Stimulated activated CD4-positive, alpha-beta T cell treated with anti-CD3 and anti-CD28 coated beads, Interleukin-15, amount 100 ng/mL, for 24 hours (primary cell): Measurements from ENCODE around the gene C2orf72.
"Not testable (repeated sequence)": the region's sequence is repeated elsewhere in the genome, so short reads cannot be mapped to it uniquely, and the experiment has no call there.

Experiments
- DNase-seq: peaks from one replicate; pipeline ENCODE4 v3.0.0-alpha.2; 2020

C2orf72 gene

GRCh38 chr2:231037202-231037730 is at the start of gene C2orf72:
C2orf72 (plus strand) TSS chr2:231037523; CDS start chr2:231037566, 43 bp downstream.
- DNase-seq: peak; percentile 7

- DNase-seq: no peak
Measured at GRCh38 chr2:230989731-230990130, 47.6 kb upstream of the C2orf72 start.

- no peak for DNase-seq
Measured at GRCh38 chr2:230990131-230990898, 47.0 kb upstream of the C2orf72 start.

GRCh38 chr2:230990899-230991150 is 46.5 kb upstream of the C2orf72 start:
- no peak for DNase-seq

- no peak for DNase-seq
Measured at GRCh38 chr2:230991598-230991997, 45.7 kb upstream of the C2orf72 start.

GRCh38 chr2:230995821-230996220 is 41.5 kb upstream of the C2orf72 start, which contains the start of gene SPATA3:
SPATA3 (plus strand) TSS chr2:230996121; CDS start chr2:230996234, 113 bp downstream.
- DNase-seq: no peak

- no peak for DNase-seq
Measured at GRCh38 chr2:230996661-230997060, 40.7 kb upstream of the C2orf72 start.

GRCh38 chr2:230998882-230999281 is 38.4 kb upstream of the C2orf72 start:
- no peak for DNase-seq

- DNase-seq: no peak
Measured at GRCh38 chr2:230999477-230999876, 37.8 kb upstream of the C2orf72 start.

GRCh38 chr2:231000211-231000904 is 37.0 kb upstream of the C2orf72 start:
- DNase-seq: no peak

GRCh38 chr2:231001036-231001435 is 36.3 kb upstream of the C2orf72 start:
- DNase-seq: no peak

- DNase-seq: no peak
Measured at GRCh38 chr2:231001921-231002320, 35.4 kb upstream of the C2orf72 start.

- no peak for DNase-seq
Measured at GRCh38 chr2:231002641-231003040, 34.7 kb upstream of the C2orf72 start.

GRCh38 chr2:231003186-231003585 is 34.1 kb upstream of the C2orf72 start:
- no peak for DNase-seq

- DNase-seq: not testable (repeated sequence)
Measured at GRCh38 chr2:231004930-231005329, 32.4 kb upstream of the C2orf72 start.

GRCh38 chr2:231007286-231008098 is 29.8 kb upstream of the C2orf72 start:
- no peak for DNase-seq

GRCh38 chr2:231008131-231008530 is 29.2 kb upstream of the C2orf72 start:
- DNase-seq: no peak

GRCh38 chr2:231009236-231009919 is 27.9 kb upstream of the C2orf72 start:
- DNase-seq: no peak

GRCh38 chr2:231010201-231010730 is 27.1 kb upstream of the C2orf72 start:
- no peak for DNase-seq

- no peak for DNase-seq
Measured at GRCh38 chr2:231011526-231011925, 25.8 kb upstream of the C2orf72 start.

GRCh38 chr2:231012463-231012862 is 24.9 kb upstream of the C2orf72 start:
- no peak for DNase-seq

GRCh38 chr2:231013820-231014219 is 23.5 kb upstream of the C2orf72 start:
- DNase-seq: no peak

- no peak for DNase-seq
Measured at GRCh38 chr2:231015478-231015877, 21.8 kb upstream of the C2orf72 start.
